Neuron (in vitro differentiated cells): ENCODE data around the gene UBXN11.
"Not testable (repeated sequence)": the region's sequence is repeated elsewhere in the genome, so short reads cannot be mapped to it uniquely, and the experiment has no call there.

Source experiments
- H2AFZ ChIP-seq: one replicate; pipeline ENCODE4 v1.6.1; 2013; ENCODE audit warnings: low read depth, mild to moderate bottlenecking, inconsistent platforms, low read length, moderate library complexity
- H3K27me3 ChIP-seq: one replicate; pipeline ENCODE4 v1.6.1; 2013; ENCODE audit warnings: low read length; ENCODE audit not compliant: insufficient read depth
- H3K36me3 ChIP-seq: one replicate; pipeline ENCODE4 v1.6.1; 2013; ENCODE audit warnings: low read length; ENCODE audit not compliant: insufficient read depth
- H3K4me1 ChIP-seq: one replicate; pipeline ENCODE4 v1.6.1; 2013; ENCODE audit warnings: low read length; ENCODE audit not compliant: insufficient read depth
- H3K4me3 ChIP-seq: 2 replicates; pipeline ENCODE4 v1.5.1; 2013; ENCODE audit warnings: mild to moderate bottlenecking, low read length, moderate library complexity
- H3K9me3 ChIP-seq: one replicate; pipeline ENCODE4 v1.6.1; 2013; ENCODE audit warnings: low read length

Gene UBXN11

DNA sequence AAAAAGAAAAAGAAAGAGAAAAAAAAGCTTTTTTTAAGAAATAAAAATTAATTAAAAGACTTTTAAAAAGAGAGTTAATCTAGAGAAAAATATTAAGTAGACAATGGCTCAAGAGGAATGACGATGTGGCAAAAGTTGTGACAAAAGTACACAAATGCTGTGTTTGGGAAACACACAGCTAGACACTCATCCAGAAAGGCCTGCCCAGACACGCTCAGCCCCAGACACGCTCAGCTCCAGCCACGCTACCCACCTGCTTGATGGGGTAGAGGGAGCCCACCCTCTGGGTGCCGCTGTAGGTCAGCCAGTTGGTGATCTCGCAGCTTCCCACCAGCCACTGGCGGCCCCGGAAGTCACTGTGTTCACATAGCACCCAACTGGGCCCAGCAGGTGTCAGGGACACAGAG is 21.5 kb upstream of the UBXN11 start:
- peaks cover 3% of the 10 kb centered on the region for H3K4me1 ChIP-seq
- H3K27me3 ChIP-seq, result no peaks in the 10 kb centered on the region
- no peaks in the 10 kb centered on the region for H3K36me3 ChIP-seq
- no peaks in the 10 kb centered on the region for H3K9me3 ChIP-seq
- no peak overlapping the region for H3K4me3 ChIP-seq
- H2AFZ ChIP-seq, result no peak overlapping the region

DNA sequence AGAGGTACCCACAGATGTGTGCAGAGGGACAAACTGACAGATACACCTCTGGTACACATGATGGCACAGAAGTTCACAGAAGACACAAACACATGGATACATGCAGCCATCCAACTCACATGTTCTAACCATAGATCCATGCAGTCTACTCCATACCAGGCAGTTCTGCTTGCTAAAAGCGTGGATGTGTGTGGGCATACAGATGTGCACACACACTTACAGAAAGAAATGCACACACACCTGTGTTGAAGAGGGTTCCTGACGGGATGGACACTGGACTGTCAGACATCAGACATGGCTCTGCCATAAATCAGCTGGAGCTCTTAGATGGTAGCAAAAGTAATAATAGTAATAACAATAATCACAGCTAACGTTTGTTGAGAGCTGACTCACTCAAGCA is 18.1 kb upstream of the UBXN11 start:
- Histone ChIP-seq H2AFZ (no peak overlapping the region), H3K4me1 (peaks cover 5% of the 10 kb centered on the region), H3K36me3 (no peaks in the 10 kb centered on the region), H3K4me3 (no peak overlapping the region), H3K27me3 (no peaks in the 10 kb centered on the region), H3K9me3 (no peaks in the 10 kb centered on the region)

DNA sequence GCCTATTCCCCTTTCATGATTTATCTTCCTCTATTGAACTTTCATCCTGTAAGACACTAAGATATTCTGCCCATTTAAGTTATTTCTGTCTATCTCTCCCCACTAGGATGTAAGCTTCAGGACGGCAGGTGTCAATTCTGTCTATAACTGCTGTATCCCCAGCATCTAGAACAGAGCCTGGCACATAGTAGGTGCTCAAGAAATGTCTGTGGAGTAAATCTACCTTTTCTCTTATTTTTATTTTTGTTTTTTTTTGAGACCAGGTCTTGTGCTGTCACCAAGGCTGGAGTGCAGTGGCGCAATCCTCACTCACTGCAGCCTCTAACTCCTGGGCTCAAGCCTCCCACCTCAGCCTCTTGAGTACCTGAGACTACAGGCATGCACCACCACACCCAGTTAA is 16.9 kb upstream of the UBXN11 start:
- no peaks in the 10 kb centered on the region for H3K36me3 ChIP-seq
- H2AFZ ChIP-seq, result no peak overlapping the region
- no peaks in the 10 kb centered on the region for H3K9me3 ChIP-seq
- no peak overlapping the region for H3K4me3 ChIP-seq
- H3K4me1 ChIP-seq, result peaks cover 5% of the 10 kb centered on the region
- H3K27me3 ChIP-seq, result no peaks in the 10 kb centered on the region

DNA sequence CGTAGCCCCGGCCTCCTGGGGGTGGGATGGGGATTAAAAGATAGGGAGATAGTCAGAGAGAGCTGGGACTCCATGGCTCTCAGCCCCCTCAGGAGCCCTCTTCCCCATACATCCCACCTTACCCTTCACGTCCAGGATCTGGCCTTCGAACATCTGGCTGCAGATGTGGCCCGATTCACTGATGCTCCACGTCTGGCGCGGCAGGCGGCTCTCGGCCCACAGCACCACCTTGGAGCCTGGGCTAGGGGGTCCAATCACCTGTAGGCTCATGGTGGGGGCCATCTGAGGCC is 15.6 kb upstream of the UBXN11 start:
- Histone ChIP-seq H2AFZ (no peak overlapping the region), H3K9me3 (no peaks in the 10 kb centered on the region), H3K27me3 (no peaks in the 10 kb centered on the region), H3K36me3 (no peaks in the 10 kb centered on the region), H3K4me1 (peaks cover 2% of the 10 kb centered on the region), H3K4me3 (no peak overlapping the region)

DNA sequence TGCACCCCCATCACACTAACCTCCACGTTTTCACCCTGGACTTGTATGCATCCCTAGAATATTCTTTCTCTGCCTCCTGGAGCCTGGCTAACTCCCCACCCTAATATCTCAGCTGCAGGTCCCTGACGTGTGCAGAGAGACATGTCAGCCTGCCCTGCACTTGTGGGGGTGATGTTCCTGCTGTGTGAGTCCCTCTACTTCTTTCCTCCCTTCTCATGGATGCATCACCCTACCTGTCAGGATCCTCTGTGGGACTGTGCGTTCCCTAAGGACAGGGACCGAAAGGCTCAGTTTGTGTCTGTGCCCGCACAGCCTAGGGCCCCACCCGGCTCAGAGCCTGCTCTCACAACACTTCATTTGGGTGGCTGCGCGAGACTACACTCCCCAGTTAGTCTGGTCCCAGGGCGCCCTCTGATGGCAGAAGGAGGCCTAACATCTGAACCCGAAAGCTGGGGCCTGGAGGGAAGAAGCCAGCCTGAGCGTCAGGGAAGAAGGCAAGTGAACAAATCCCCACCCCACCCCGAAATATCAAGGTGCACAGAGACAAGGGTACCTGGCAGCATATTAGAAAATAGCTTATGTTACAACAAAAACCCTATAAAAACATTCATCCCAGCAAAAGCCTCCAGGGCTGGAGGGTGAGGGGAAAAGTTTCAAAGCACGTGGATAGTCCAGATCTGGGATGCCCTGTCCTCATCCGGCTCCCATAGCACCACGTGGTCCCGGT is 15.0 kb upstream of the UBXN11 start:
- H3K4me1 ChIP-seq, result peaks cover 2% of the 10 kb centered on the region
- H3K27me3 ChIP-seq, result no peaks in the 10 kb centered on the region
- no peak overlapping the region for H3K4me3 ChIP-seq
- H2AFZ ChIP-seq, result no peak overlapping the region
- H3K36me3 ChIP-seq, result no peaks in the 10 kb centered on the region
- H3K9me3 ChIP-seq, result no peaks in the 10 kb centered on the region

DNA sequence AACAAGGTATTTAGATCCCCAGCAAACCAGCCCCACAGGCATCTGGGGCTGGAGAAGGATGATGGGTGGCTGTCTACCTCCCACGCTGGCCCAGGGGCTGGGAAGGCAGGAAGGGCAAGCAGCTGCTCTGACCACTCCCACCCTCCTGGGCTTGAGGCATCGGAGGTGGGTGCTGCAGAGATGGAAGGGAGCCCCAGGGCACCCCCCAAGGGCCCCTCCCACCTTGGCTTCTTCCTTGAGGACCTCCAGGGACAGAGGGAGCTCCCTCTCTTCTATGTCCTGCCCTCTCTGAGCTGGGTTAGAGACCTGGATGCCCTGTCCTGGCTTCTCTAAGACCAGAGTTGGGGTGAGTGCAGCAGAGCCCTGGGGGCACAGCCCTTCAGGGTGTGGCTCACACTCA is 14.5 kb upstream of the UBXN11 start:
- Histone ChIP-seq H2AFZ (no peak overlapping the region), H3K36me3 (no peaks in the 10 kb centered on the region), H3K9me3 (no peaks in the 10 kb centered on the region), H3K4me3 (no peak overlapping the region), H3K4me1 (peaks cover 2% of the 10 kb centered on the region), H3K27me3 (no peaks in the 10 kb centered on the region)

DNA sequence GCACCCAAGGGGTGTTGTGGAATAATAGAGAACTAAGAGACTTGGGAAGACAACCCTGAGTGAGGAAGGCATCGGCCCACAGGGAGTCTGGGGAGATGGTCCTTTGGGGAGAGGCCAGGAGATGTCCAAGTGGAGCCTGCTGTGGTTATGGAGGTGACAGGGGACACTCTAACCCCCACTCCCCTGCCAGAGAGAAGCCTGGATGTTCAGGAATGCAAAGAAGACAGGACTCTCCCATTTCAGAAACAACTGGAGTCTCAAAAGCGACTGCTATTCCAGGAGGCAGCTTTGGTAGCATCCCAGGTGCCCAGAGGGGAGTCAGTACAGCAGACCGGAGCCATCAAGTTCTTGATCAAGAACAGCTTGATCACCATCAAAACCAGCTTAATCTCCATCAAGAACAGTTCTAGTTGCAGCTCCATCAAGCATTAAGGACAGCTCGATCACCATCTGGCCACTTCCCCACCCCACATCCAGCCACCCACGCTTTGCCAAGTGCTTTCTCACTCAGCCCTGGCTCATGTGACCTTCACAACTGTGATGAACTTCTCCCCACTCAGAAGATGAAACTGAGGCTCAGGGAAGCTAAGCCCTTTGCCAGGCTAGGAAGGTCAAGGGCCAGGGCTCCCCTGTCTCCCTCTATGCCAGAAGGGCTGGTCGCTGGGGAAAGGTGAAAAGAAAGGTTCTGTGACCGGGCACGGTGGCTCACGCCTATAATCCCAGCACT is 12.1 kb upstream of the UBXN11 start:
- H3K4me1 ChIP-seq, result peaks cover 2% of the 10 kb centered on the region
- no peaks in the 10 kb centered on the region for H3K36me3 ChIP-seq
- H3K9me3 ChIP-seq, result no peaks in the 10 kb centered on the region
- H2AFZ ChIP-seq, result no peak overlapping the region
- no peaks in the 10 kb centered on the region for H3K27me3 ChIP-seq
- no peak overlapping the region for H3K4me3 ChIP-seq

DNA sequence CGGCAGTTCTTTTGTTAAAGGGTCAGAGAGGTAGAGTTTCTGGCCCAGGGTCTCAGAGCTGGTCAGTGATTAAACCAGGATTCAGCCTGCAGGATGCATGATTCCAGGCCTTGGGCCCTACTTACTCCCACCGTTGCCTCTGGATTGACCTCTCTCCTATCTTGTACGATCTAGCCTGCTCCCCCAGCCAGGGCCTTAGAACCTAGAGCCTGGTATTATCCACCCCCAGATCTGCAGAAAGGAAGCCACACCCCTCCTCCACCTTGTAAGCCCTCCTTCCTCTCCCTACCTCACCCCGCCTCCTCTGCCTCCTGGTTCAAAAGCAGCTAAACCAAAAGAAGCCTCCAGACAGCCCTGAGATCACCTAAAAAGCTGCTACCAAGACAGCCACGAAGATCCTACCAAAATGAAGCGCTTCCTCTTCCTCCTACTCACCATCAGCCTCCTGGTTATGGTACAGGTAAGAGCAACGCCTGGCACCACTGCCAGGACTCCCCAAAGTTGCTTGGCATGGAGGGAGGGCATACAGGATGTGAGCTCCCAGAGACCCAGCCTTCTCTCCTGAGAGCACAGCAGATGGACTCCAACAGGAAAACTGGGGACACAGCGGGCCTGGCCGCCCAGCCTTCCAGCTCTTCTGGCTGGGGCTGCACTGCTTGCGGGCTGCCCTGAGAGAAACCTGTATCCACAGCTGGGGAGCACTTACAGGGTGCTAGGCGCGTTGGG is 11.3 kb upstream of the UBXN11 start, which contains the start of gene CD52:
TSS of gene CD52 (plus strand) at position 347 of the 726 bp plus-strand sequence. CDS start at position 407, 60 bp downstream.
- Histone ChIP-seq H3K27me3 (no peaks in the 10 kb centered on the region), H3K4me3 (no peak within 1 kb of the TSS), H3K36me3 (no peaks in the 10 kb centered on the region), H3K4me1 (peaks cover 2% of the 10 kb centered on the region), H3K9me3 (no peaks in the 10 kb centered on the region), H2AFZ (no peak within 1 kb of the TSS)

DNA sequence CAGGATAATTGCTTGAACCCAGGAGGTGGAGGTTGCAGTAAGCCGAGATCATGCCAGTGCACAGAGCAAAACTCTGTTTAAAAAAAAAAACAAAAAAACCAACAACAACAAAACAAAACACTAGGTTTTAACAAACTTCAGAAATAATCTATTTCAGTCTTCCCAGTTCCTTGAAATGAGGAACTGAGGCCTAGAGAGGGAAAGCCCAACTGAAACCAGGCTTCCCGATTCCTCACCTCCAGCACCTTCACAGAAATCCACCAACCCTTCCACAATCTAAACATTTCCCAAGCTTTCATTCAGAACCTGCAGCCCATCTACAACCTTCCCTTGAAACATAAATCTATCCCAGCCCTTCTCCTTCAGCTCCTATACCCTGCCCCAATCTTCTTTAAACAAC is 10.7 kb upstream of the UBXN11 start:
- no peak overlapping the region for H3K4me3 ChIP-seq
- no peak overlapping the region for H2AFZ ChIP-seq
- H3K36me3 ChIP-seq, result no peaks in the 10 kb centered on the region
- H3K9me3 ChIP-seq, result no peaks in the 10 kb centered on the region
- peaks cover 2% of the 10 kb centered on the region for H3K4me1 ChIP-seq
- no peaks in the 10 kb centered on the region for H3K27me3 ChIP-seq

DNA sequence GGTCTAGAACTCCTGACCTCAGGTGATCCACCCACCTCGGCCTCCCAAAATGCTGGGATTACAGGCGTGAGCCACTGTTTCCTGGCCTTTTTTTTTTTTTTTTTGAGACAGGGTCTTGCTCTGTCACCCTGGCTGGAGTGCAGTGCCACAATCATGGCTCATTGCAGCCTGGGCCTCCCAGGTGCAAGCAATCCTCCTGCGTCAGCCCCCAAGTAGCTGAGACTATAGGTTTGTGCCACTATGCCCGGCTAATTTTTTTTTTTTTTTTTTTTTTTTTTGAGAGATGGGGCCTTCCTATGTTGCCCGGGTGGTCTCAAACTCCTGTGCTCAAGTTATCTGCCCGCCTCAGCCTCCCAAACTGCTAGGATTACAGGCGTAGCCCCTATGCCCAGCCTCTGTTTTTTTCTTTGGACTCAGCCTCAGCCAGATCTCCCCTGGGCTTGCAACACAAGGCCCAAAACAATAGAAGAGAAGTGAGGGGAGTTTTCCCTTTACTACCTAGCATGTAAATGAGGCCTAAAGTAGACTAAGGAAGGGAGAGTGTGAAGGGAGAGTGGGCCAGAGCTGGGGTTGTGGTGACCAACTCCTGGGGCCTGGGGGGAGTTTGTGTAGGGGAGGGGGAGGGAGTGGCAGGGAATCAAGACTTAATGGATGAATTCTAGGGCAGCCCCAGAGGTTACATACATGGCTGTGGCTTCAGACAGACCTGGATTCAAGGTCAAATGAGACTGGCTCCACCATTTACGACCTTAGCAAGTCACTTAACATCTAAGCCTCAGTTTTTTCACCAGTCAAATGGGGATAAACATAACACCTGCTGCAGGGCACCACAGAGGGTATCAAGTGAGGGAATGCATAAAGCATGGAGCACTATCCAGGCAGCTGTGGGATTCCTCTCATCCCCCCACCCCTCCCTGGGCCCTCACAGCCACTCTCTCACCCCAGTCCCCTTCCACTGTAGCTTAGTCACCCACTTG is 9.7 kb upstream of the UBXN11 start:
- Histone ChIP-seq H3K4me3 (no peak overlapping the region), H3K27me3 (no peaks in the 10 kb centered on the region), H3K36me3 (no peaks in the 10 kb centered on the region), H3K4me1 (peaks cover under 1% of the 10 kb centered on the region), H3K9me3 (no peaks in the 10 kb centered on the region), H2AFZ (no peak overlapping the region)

DNA sequence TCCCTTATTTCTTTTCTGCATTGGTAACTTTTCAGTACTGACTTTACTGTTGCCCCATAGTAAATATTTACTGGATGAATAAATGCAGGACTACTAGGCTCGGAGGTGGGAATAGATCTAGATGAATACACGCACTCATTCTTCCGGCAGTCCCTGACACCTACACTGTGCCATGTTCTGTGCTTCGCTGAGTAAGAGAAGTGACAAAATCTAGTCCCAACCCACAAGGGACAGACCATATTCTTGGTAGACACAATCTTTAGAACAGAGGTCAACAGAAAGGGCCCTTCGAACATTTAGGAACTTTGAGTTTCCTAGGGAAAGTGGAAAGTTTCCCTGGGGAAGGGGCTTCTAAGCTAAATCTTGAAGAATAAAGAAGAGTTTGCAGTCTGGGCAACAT is 8.1 kb upstream of the UBXN11 start:
- no peaks in the 10 kb centered on the region for H3K27me3 ChIP-seq
- no peak overlapping the region for H3K4me3 ChIP-seq
- H3K36me3 ChIP-seq, result no peaks in the 10 kb centered on the region
- H3K4me1 ChIP-seq, result no peaks in the 10 kb centered on the region
- H3K9me3 ChIP-seq, result no peaks in the 10 kb centered on the region
- H2AFZ ChIP-seq, result no peak overlapping the region

DNA sequence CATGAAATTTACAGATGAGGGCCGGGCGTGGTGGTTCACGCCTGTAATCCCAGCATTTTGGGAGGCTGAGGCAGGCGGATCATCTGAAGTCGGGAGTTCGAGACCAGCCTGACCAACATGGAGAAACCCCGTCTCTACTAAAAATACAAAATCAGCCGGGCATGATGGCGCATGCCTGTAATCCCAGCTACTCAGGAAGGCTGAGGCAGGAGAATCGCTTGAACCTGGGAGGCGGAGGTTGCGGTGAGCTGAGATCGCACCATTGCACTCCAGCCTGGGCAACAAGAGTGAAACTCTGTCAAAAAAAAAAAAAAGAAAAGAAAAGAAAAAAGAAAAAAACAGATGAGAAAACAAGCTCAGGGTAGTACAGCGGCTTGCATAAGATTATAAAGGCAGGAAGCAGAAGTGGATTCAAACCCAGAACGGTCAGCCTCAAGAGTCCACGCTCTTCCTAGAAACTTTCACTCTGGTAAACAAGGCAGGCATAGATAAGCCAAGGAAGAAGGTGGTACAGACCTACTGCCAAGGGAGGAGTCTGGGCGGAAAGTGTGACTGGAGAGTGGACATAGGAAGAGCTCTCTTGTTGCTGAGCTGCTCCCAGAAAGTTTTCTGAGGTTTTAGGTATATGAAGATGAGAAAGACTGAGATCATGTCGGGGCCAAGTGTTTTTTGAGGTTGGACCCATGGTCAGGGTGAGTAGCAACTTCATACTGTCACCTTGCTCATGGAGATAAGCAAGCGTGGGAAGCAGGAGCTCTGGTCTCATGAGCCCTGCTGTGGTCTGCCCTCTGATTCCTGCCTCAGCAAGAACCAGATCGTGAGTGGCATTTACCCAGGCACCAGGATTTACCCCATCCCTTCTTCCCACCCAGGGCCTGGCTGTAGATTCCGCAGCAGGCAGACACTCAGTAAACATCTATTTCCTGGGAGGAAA is 1.8 kb upstream of the UBXN11 start:
- H3K4me3 ChIP-seq, H3K36me3 ChIP-seq, H3K27me3 ChIP-seq: not testable (repeated sequence)

More for the DNA sequence above, 1.8 kb upstream of the UBXN11 start:
- H3K9me3 ChIP-seq, H2AFZ ChIP-seq: not testable (repeated sequence)
- peaks cover 10% of the 10 kb centered on the region for H3K4me1 ChIP-seq
